Neural cell (in vitro differentiated cells): ENCODE measurements around the gene ST8SIA4.

Source experiments
- EP300 ChIP-seq: fragments of 450-650 bp; conservative IDR thresholded peaks from 2 replicates; pipeline ENCODE4 v1.6.1; 2014; ENCODE audit warnings: antibody characterized with exemption, mild to moderate bottlenecking, moderate library complexity; ENCODE audit not compliant: poor library complexity, severe bottlenecking
- RAD21 ChIP-seq: fragments of 450-650 bp; conservative IDR thresholded peaks from 2 replicates; pipeline ENCODE4 v1.6.1; 2014; ENCODE audit warnings: antibody characterized with exemption, mild to moderate bottlenecking, moderate library complexity
- TAF1 ChIP-seq: IDR thresholded peaks from 2 replicates; pipeline ENCODE4 v1.6.1; 2012; ENCODE audit warnings: low read depth
- TF ChIP-seq, protein P1 (sequence below): IDR thresholded peaks from 2 replicates; pipeline ENCODE4 v1.6.1; 2012; ENCODE audit warnings: borderline replicate concordance

DNA sequence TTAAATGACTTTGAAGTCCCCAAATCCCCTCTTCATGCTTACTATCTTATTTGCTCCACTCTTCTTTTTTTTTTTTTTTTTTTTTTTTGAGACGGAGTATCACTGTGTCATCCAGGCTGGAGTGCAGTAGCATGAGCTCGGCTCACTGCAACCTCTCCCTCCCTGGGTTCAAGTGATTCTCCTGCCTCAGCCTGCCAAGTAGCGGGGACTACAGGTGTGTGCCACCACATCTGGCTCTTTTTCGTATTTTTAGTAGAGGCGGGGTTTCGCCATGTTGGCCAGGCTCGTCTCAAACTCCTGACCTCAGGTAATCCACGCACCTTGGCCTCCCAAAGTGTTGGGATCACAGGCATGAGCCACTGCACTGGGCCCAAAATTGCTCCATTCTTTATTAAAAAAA lies 51.0 kb downstream of the ST8SIA4 start:
- TF ChIP-seq TAF1 (no peak), RAD21 (no peak), EP300 (no peak)
- TF ChIP-seq, protein P1, sequence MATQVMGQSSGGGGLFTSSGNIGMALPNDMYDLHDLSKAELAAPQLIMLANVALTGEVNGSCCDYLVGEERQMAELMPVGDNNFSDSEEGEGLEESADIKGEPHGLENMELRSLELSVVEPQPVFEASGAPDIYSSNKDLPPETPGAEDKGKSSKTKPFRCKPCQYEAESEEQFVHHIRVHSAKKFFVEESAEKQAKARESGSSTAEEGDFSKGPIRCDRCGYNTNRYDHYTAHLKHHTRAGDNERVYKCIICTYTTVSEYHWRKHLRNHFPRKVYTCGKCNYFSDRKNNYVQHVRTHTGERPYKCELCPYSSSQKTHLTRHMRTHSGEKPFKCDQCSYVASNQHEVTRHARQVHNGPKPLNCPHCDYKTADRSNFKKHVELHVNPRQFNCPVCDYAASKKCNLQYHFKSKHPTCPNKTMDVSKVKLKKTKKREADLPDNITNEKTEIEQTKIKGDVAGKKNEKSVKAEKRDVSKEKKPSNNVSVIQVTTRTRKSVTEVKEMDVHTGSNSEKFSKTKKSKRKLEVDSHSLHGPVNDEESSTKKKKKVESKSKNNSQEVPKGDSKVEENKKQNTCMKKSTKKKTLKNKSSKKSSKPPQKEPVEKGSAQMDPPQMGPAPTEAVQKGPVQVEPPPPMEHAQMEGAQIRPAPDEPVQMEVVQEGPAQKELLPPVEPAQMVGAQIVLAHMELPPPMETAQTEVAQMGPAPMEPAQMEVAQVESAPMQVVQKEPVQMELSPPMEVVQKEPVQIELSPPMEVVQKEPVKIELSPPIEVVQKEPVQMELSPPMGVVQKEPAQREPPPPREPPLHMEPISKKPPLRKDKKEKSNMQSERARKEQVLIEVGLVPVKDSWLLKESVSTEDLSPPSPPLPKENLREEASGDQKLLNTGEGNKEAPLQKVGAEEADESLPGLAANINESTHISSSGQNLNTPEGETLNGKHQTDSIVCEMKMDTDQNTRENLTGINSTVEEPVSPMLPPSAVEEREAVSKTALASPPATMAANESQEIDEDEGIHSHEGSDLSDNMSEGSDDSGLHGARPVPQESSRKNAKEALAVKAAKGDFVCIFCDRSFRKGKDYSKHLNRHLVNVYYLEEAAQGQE, result no peak
